Limb (tissue), 2 donors: ENCODE data around the gene SORCS1.
A peak's percentile ranks its signal among the peaks of the same experiment; 100 is the strongest.

Source experiments
- DNase-seq, 2 donors: peaks; one replicate each; pipeline ENCODE4 v3.0.0-alpha.2; 2016; ENCODE audit errors: extremely low spot score in 2 of 2

SORCS1 gene

DNA sequence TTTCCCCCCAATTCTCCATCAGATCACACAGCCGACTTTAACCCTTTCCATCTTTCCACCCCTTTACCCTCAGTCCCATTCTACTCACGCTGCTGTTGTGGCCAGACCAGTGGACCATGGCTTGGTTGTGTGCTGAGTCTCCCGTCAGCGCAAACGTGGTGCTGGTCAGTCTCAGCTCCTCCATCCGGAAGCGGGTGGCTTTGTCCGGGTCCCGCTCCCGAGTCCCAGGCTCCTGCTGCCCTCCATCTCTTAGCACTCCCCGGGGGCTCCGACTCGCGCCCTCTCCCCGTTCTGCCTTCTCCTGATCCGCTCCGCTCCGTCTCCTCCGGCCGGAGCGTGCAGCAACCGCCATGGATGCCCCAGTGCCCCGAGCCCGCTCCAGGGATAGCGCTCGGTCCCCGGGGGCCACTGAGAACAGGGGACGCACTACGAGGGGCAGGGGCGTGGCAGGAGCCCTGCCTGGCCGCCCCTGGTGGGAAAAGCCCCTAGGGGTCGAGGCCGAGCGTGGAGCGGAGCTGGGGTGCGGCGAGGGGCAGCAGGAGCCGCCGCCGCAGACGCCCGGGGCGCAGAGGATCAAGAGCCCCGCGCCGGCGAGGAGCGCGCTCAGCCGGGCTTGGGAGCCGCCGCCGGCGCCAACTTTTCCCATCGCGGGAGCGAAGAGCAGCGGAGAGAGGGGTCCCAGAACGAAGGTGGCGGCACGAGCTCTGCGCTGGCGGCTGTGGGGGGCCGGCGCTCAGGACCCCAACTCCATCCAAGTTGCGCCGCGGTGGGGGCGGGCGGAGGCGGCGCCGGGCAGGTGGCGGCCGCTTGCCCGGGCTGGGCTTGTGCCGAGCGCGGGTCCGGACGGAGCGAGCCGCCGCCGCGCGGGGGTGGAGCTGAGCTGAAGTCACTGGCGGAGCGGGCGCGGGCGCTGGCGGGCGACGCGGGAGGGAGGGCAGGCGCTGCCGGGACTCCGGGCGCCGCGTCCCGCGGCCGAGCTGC, at the start of gene SORCS1:
Gene SORCS1 (minus strand): TSS at position 826 of the 981 bp plus-strand sequence.
- DNase-seq: peak in 1 of 2 donors; percentile 79

DNA sequence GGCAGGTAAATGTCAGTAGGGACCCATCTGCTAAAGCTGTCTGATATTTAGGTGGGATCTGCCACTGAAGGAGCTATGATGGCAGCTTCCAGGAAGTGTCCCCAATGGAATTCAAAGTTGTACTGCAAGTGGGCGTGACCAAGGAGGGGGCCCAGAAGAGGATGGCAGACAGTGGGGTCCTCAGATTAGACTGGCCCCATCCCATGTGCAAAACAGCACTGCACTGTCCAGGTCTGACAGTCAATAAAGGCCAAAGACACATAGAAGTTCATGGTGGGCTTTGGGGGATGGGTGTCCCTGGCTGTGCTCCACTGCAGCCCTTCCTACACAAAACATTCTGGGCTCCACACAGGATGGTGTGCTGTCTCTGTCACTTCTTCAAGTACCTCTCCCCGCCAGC, 49.8 kb upstream of the SORCS1 start:
- no peak for DNase-seq

GRCh38 chr10:107213861-107214260, 49.4 kb upstream of the SORCS1 start:
- no peak for DNase-seq

DNA sequence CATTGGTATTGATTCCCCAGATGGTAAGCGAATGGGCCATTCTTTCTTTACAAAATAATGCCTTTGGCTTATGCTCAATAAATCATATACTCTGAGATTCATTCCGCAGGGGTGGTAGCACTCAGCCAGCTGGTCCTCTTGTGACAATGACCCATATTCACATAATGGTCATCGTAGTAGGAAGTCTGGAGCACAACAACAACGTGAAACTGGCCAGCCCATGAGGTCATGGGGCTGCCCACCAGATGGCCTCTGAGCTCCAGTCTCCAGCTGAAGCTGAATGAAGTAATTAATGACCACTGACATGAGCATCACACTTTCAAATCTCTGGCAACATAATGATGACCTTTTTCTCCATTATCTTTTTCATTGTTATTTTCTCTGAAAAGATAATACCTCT, 42.3 kb upstream of the SORCS1 start:
- no peak for DNase-seq

GRCh38 chr10:107169516-107169915, 5.0 kb upstream of the SORCS1 start:
- no peak for DNase-seq

DNA sequence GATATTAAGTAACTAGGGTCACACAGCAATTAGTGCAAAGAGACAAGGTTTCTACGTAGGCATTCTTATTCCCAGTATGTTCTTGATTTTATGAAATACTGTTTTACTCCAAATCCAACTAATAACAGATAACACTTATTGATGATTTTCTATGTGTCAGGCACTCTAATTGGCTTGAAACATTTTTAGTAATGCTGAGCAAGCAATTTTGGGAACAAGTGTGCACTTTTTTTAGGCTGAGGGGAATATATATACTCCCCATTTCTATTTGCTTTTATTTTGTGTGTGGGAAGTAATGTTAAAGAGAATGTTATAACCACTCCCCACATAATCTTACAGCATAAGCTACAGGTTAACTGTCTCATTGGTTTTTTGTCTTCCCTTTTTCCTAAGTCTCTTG, 4.2 kb upstream of the SORCS1 start:
- DNase-seq: no peak

GRCh38 chr10:107166403-107166802, 1.9 kb upstream of the SORCS1 start:
- peak in 1 of 2 donors; percentile 13 for DNase-seq

DNA sequence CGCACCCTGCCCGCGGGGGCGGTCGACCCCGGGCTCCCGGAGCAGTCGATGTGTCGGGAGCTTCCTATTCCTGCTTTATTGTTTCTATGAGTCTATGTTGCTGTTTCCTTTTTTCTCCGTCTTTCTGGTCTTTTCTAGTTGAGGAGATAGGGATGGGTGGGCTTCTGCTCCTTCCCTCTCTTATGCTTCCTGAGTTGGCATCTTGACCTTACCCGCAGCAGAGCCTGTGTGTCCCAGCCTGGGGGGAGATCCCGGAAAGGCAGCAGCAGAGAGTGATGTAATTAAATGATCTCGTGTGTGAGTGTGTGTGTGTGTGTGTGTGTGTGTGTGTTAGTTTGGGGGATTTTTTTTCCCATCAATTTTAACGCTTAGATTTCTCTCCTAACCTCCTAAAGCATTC, 486 bp upstream of the SORCS1 start:
- DNase-seq: peak in 1 of 2 donors; percentile 52

DNA sequence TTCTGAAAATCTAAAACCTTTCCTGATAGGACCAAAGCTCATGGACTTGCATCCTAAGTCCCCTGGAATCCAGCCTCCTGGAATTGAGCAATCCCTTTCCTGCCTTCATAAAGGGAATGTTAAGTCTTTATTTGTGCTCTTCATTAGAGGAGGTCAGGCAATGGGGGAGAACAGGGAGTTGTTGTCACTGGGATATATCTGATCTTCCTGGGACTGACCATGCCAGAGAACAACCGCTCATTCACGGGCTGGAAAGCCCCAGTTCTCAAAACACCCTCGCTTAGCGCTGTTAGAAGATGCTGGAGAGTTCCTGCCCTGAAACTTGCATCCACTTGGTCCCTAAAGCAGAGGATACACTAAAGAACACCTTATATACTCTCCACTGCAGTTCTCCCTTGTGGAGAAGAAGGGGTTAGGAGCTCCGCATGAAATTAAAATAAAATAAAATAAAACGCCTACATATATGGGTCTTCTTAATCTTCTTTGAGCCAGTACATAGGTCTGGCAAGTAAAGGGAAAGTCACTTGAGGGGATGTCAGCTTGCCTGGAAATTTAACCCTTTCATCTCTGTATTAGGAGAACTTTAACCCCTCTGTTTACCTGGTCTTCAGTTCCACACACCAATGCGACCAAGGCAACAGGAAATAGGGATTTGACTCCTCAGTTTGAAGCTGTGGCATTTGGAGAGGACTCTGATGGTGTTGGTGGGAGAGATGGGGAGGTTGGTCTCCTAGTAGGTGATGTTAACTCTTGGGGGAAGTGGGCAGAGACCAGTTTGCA, 1.2 kb downstream of the SORCS1 start:
- no peak for DNase-seq

DNA sequence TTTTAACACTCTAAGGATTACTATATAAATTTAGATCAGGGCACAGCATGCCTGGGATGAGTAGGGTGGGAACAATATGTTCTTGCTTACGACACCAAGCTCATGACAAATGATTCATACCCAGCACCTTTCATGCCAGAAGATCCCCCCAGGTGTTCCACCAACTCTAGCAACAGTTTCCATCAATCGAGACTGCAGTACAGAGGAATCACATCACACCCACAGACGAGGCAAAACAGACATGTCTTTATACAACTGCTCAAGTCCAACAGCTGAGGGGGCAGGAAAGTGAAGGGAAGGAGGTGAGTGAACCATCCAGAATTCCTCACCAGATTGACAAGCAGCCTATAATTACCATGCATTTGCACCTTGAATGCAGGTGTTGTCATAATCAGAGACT, 3.6 kb downstream of the SORCS1 start:
- DNase-seq: no peak

GRCh38 chr10:107159871-107160270, 4.6 kb downstream of the SORCS1 start:
- DNase-seq: no peak

GRCh38 chr10:107157071-107157470, 7.4 kb downstream of the SORCS1 start:
- no peak for DNase-seq

DNA sequence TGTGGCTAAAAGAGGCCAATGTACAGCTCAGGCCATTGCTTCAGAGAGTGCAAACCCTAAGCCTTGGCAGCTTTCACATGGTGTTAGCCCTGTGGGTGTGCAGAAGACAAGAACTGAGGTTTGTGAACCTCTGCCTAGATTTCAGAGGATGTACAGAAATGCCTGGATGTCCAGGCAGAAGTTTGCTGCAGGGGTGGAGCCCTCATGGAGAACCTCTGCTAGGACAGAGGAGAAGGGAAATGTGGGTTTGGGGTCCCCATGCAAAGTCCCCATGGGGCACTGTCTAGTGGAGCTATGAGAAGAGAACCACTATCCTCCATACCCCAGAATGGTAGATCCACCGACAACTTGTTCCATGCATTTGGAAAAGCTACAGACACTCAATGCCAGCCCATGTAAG, 12.4 kb downstream of the SORCS1 start:
- DNase-seq: no peak

- DNase-seq: no peak
Observed at GRCh38 chr10:107148906-107149305, 15.6 kb downstream of the SORCS1 start.

DNA sequence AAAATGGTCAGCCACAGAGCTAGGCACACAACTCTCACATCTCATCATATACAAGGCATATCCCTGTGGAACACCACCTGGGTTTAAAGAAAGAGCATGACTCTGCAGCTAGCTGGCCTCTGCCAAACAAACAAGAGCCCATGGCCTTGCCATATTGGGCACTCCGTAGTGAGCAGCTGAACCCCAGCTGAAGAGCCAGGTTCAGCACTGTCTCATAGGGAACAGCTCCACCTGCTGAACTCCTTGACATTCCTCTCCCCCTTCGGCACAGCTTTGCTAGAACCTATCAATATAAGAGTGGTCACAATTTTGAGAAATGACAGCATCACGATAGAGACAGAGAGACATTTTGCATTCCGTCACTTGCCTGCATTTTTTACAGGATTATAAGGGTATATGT, 20.0 kb downstream of the SORCS1 start:
- DNase-seq: peak in 1 of 2 donors; percentile 45

- no peak for DNase-seq
Observed at GRCh38 chr10:107141524-107142061, 22.9 kb downstream of the SORCS1 start.

DNA sequence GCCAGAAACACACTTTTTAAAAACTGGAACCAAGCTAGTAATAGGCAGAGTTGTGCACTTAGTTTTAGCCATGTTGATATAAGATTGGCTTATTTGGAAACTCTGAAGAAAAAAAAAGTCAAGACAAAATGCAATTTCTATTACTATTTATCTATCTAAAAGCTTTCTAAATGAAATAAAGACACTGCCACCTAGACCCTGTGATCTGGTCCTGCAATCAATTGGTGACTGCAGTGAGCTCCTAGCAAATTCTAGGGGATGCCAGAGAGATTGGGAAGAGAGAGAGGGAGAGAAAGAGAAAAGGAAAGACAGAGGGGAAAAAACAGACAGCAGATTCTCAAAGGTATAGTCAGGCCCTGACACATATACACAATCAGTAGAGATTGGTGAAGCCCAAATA, 25.3 kb downstream of the SORCS1 start:
- no peak for DNase-seq

DNA sequence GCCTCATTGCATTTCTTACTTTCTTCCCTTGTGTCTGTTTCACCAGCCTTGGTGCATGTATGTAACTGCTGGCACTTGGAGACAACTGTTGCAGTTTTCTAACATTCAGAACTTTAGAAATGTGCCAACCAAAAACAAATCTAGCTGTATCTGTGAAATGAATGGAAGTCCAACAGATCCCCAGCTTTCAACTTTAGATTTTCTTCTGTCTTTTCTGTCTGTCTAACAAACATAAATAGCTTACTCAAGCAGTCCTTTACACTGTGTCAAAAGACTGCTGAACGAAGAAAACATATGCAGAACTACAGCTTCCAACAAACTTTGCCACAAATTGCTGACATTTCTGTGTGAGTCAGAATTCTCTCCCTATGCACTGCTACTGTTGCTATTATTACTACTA, 30.9 kb downstream of the SORCS1 start:
- DNase-seq: no peak

DNA sequence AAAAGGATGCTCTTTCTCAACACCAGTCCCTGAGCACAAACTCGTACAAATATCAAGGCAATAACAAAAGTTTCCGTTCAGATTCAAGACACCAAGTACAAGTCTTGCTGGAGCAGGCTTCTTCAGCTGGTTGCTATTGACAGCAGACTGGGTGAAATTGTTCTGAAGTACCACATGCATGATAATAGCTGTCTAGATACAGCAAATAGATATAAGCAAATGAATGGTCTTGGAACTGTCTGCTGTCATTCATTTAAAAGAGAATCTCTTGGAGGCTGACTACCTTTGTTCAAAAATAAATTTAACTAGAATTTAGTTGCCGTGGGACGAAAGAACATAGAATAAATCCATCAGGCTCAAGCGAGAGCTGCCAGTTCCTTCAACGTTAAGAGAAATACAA, 35.5 kb downstream of the SORCS1 start:
- DNase-seq: no peak

DNA sequence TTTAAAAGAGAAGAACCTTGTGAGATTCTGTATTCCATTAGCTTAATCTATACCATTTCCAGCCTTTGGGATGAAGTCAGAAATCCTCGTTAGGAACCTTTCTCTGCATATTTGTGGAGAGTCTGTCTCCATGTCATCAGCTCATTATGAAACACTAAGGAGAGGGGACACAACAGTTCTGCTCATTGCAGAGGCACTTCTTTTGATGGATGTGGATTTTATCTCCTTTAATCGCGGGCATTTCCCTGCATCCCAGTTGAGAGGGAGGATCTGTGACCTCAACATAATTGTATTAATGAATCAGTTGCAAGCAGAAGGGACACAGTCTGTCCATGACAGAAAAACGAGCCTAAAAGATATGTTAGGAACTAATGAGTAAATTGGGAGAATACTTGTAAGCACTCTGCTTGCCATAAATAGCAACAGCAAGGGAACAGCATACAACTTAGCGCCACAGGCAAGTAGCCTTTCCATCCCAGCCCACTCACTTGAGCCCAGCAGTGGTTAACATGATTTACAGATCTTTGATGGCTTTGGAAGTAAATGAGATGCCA, 37.9 kb downstream of the SORCS1 start:
- no peak for DNase-seq

DNA sequence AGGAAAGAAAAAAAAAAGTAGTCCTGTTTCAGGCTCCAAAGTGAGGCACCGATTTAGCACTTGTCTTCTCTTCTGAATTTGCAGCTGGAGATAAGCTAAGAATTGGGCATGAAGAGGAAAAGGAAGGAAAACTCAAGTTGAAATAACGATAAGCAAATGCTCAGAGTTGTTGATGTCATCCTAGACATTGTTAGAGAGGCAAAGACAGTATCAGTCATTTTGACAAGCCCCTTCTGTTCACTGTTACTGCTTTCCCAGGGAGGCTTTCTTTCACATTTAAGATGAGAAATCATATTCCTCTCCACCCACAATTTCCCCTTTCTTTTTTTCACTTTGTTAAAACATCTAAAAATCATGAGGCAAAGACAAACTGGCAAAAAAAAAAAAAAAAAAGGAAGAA, 41.8 kb downstream of the SORCS1 start:
- no peak for DNase-seq

DNA sequence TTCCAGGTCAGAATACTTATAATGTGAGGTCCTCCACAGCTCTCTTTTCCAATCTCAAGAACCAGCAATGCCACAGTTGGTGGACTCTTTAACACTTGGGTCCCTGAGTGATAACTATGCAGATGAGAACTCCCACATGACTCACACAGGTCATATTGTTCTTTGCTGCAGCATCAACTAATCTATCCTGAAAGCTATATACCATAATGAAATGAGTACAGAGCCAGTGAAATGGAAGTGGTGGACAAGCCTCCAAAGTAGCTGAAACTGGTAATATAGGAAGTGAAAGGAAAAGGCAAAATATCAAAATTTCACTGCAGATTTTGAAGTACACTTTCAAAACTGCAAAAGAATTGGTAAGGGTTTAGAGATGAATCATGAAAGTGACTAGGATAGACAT, 45.6 kb downstream of the SORCS1 start:
- no peak for DNase-seq
